A549 (cell line): ENCODE results near the gene F5.
A peak's percentile ranks its signal among the peaks of the same experiment; 100 is the strongest.

Experiments
- CHD2 ChIP-seq: fragments of 150-350 bp; IDR thresholded peaks from 2 replicates; pipeline ENCODE4 v1.6.1; 2014; ENCODE audit warnings: low read length; ENCODE audit not compliant: partially characterized antibody
- FOSL2 ChIP-seq, 2 experiments: fragments of 450-650 bp in 1 of 2; fragments of >200 bp in 1 of 2; sonication (Bioruptor Twin) in 1 of 2; formaldehyde crosslinking; IDR thresholded peaks; 2 replicates each; pipeline versions ENCODE4 v1.5.0 to v1.6.1; 2016 to 2020; ENCODE audit warnings: mild to moderate bottlenecking in 1 of 2, moderate library complexity in 1 of 2
- MAX ChIP-seq: IDR thresholded peaks from 2 replicates; pipeline ENCODE4 v1.6.1; 2012
- RFX5 ChIP-seq: fragments of 450-650 bp; IDR thresholded peaks from 2 replicates; pipeline ENCODE4 v1.7.1; 2014; ENCODE audit warnings: antibody characterized with exemption, mild to moderate bottlenecking, moderate library complexity
- TP53 ChIP-seq: fragments of 250-450 bp; sonication (Bioruptor Pico); IDR thresholded peaks from 2 replicates; pipeline ENCODE4 v1.5.0; 2021; ENCODE audit warnings: mild to moderate bottlenecking, moderate library complexity
- ZFP36 ChIP-seq: fragments of 450-650 bp; IDR thresholded peaks from 2 replicates; pipeline ENCODE4 v1.6.1; 2014; ENCODE audit warnings: borderline replicate concordance; ENCODE audit not compliant: partially characterized antibody
- TF ChIP-seq, protein P1 (sequence below): fragments of >200 bp; sonication (Bioruptor Twin); formaldehyde crosslinking; IDR thresholded peaks from 3 replicates; pipeline ENCODE4 v1.5.1; 2016
- TF ChIP-seq, protein P2 (sequence below): fragments of 250-450 bp; sonication (Bioruptor Pico); IDR thresholded peaks from 2 replicates; pipeline ENCODE4 v1.5.0; 2021; ENCODE audit warnings: mild to moderate bottlenecking, moderate library complexity, borderline replicate concordance
- TF ChIP-seq, protein P3 (sequence below): fragments of 200-600 bp; sonication (generic); IDR thresholded peaks from 2 replicates; pipeline ENCODE4 v1.6.1; 2016; ENCODE audit warnings: antibody characterized with exemption, mild to moderate bottlenecking, moderate library complexity

DNA sequence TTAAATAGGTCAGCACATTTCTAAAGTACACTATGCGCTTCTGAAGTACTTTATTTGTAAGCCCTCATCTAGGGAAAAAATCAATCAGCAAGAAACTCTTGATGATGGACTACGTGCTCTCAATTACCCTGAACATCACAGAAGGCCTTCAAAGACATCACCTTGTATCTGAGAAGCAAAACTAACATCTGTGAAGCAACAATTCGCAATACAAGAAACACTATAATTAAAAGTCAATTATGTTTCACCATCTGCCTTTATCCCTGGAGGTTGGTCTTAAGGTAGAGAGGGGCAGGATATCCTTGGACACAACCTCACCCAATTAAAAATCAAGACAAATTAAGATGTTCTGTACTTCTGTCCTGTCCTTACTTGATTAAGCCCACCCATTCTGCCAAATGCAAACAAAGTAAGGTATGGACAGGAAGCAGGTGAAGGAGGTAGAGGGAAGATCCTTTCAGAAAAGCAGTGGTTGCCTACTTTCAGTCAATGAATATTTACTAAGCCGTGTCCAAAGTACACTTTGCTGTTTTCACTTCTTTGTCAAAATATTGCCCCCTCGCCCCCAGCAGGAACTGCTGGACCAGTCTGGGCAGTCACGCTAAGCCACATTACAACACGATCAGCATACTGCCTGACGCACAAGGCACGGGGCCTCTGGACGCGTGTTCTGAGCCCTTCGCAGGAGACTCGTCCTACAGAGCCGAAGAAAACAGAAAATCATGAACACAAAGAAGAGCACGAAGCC, 101.4 kb downstream of the F5 start:
- TF ChIP-seq RFX5 (no peak), TP53 (CRISPR knock-in tag) (no peak), FOSL2 (IDR thresholded peaks at IDR 0.05) (no peak), FOSL2 (CRISPR knock-in tag; IDR thresholded peaks at IDR 0.05) (no peak), MAX (peak; percentile 79), ZFP36 (no peak), CHD2 (no peak)
- TF ChIP-seq, protein P1, sequence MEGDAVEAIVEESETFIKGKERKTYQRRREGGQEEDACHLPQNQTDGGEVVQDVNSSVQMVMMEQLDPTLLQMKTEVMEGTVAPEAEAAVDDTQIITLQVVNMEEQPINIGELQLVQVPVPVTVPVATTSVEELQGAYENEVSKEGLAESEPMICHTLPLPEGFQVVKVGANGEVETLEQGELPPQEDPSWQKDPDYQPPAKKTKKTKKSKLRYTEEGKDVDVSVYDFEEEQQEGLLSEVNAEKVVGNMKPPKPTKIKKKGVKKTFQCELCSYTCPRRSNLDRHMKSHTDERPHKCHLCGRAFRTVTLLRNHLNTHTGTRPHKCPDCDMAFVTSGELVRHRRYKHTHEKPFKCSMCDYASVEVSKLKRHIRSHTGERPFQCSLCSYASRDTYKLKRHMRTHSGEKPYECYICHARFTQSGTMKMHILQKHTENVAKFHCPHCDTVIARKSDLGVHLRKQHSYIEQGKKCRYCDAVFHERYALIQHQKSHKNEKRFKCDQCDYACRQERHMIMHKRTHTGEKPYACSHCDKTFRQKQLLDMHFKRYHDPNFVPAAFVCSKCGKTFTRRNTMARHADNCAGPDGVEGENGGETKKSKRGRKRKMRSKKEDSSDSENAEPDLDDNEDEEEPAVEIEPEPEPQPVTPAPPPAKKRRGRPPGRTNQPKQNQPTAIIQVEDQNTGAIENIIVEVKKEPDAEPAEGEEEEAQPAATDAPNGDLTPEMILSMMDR: no peak
- TF ChIP-seq, protein P2, sequence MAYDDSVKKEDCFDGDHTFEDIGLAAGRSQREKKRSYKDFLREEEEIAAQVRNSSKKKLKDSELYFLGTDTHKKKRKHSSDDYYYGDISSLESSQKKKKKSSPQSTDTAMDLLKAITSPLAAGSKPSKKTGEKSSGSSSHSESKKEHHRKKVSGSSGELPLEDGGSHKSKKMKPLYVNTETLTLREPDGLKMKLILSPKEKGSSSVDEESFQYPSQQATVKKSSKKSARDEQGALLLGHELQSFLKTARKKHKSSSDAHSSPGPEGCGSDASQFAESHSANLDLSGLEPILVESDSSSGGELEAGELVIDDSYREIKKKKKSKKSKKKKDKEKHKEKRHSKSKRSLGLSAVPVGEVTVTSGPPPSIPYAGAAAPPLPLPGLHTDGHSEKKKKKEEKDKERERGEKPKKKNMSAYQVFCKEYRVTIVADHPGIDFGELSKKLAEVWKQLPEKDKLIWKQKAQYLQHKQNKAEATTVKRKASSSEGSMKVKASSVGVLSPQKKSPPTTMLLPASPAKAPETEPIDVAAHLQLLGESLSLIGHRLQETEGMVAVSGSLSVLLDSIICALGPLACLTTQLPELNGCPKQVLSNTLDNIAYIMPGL (CRISPR knock-in tag): no peak
- TF ChIP-seq, protein P3, sequence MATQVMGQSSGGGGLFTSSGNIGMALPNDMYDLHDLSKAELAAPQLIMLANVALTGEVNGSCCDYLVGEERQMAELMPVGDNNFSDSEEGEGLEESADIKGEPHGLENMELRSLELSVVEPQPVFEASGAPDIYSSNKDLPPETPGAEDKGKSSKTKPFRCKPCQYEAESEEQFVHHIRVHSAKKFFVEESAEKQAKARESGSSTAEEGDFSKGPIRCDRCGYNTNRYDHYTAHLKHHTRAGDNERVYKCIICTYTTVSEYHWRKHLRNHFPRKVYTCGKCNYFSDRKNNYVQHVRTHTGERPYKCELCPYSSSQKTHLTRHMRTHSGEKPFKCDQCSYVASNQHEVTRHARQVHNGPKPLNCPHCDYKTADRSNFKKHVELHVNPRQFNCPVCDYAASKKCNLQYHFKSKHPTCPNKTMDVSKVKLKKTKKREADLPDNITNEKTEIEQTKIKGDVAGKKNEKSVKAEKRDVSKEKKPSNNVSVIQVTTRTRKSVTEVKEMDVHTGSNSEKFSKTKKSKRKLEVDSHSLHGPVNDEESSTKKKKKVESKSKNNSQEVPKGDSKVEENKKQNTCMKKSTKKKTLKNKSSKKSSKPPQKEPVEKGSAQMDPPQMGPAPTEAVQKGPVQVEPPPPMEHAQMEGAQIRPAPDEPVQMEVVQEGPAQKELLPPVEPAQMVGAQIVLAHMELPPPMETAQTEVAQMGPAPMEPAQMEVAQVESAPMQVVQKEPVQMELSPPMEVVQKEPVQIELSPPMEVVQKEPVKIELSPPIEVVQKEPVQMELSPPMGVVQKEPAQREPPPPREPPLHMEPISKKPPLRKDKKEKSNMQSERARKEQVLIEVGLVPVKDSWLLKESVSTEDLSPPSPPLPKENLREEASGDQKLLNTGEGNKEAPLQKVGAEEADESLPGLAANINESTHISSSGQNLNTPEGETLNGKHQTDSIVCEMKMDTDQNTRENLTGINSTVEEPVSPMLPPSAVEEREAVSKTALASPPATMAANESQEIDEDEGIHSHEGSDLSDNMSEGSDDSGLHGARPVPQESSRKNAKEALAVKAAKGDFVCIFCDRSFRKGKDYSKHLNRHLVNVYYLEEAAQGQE: no peak
